Memory B cell (primary cell): ENCODE data around the gene ABCG1.
A peak's percentile ranks its signal among the peaks of the same experiment; 100 is the strongest.

ENCODE experiments used
- ATAC-seq: fragments of 150-1000 bp; cut with Tn5 transposase; 2 replicates; pipeline ENCODE4 v1.10.0; 2021; ENCODE audit warnings: low read depth, mild to moderate bottlenecking, moderate library complexity
- DNase-seq, 2 donors: peaks; one replicate each; pipeline ENCODE4 v3.0.0; 2022; ENCODE audit warnings: low spot score in 2 of 2
- H3K27ac Mint-ChIP-seq: one replicate; pipeline ENCODE4 v1.8.0; 2022; ENCODE audit warnings: mild to moderate bottlenecking, moderate library complexity, mixed read lengths
- H3K27me3 Mint-ChIP-seq: one replicate; pipeline ENCODE4 v1.8.0; 2022; ENCODE audit warnings: mixed read lengths
- H3K36me3 Mint-ChIP-seq: one replicate; pipeline ENCODE4 v1.8.0; 2022; ENCODE audit warnings: mild to moderate bottlenecking, mixed read lengths
- H3K4me1 Mint-ChIP-seq: one replicate; pipeline ENCODE4 v1.8.0; 2022; ENCODE audit warnings: mixed read lengths
- H3K4me3 Mint-ChIP-seq: one replicate; pipeline ENCODE4 v1.8.0; 2022; ENCODE audit warnings: mild to moderate bottlenecking, moderate library complexity, mixed read lengths
- H3K9me3 Mint-ChIP-seq: one replicate; pipeline ENCODE4 v1.8.0; 2022; ENCODE audit warnings: mixed read lengths

Gene ABCG1

GRCh38 chr21:42279888-42280287, 60.9 kb downstream of the ABCG1 start:
- peaks cover 38% of the 10 kb centered on the region for H3K36me3 Mint-ChIP-seq
- H3K4me1 Mint-ChIP-seq: no peaks in the 10 kb centered on the region
- no peak for ATAC-seq
- H3K27ac Mint-ChIP-seq: no peak overlapping the region
- H3K27me3 Mint-ChIP-seq: no peaks in the 10 kb centered on the region
- no peak for DNase-seq
- no peaks in the 10 kb centered on the region for H3K9me3 Mint-ChIP-seq
- H3K4me3 Mint-ChIP-seq: no peak overlapping the region

- Mint-ChIP-seq H3K9me3 (no peaks in the 10 kb centered on the region), H3K4me3 (no peak overlapping the region), H3K27me3 (no peaks in the 10 kb centered on the region), H3K4me1 (peaks cover 1% of the 10 kb centered on the region), H3K36me3 (peaks cover 37% of the 10 kb centered on the region), H3K27ac (no peak overlapping the region)
- no peak for ATAC-seq
- DNase-seq: no peak
These were observed 61.6 kb downstream of the ABCG1 start for GRCh38 chr21:42280356-42281180.

- Mint-ChIP-seq H3K36me3 (peaks cover 35% of the 10 kb centered on the region), H3K27ac (no peak overlapping the region), H3K9me3 (no peaks in the 10 kb centered on the region), H3K27me3 (no peaks in the 10 kb centered on the region), H3K4me1 (peaks cover 8% of the 10 kb centered on the region), H3K4me3 (no peak overlapping the region)
- DNase-seq: no peak
- ATAC-seq: no peak
These were observed 62.3 kb downstream of the ABCG1 start for GRCh38 chr21:42281181-42281680.

GRCh38 chr21:42282021-42282420, 63.1 kb downstream of the ABCG1 start:
- DNase-seq (no peak), ATAC-seq (no peak)
- Mint-ChIP-seq H3K4me3 (no peak overlapping the region), H3K4me1 (peaks cover 16% of the 10 kb centered on the region), H3K27ac (no peak overlapping the region), H3K9me3 (no peaks in the 10 kb centered on the region), H3K36me3 (peaks cover 35% of the 10 kb centered on the region), H3K27me3 (no peaks in the 10 kb centered on the region)

GRCh38 chr21:42282715-42283114, 63.8 kb downstream of the ABCG1 start:
- H3K27me3 Mint-ChIP-seq: no peaks in the 10 kb centered on the region
- H3K9me3 Mint-ChIP-seq: no peaks in the 10 kb centered on the region
- ATAC-seq (no peak), DNase-seq (no peak)
- peaks cover 16% of the 10 kb centered on the region for H3K4me1 Mint-ChIP-seq
- H3K4me3 Mint-ChIP-seq: no peak overlapping the region
- H3K36me3 Mint-ChIP-seq: peaks cover 35% of the 10 kb centered on the region
- no peak overlapping the region for H3K27ac Mint-ChIP-seq

GRCh38 chr21:42285569-42286245, 66.8 kb downstream of the ABCG1 start:
- Mint-ChIP-seq H3K36me3 (peaks cover 36% of the 10 kb centered on the region), H3K27ac (peak overlapping the region; percentile 74), H3K4me3 (peak overlapping the region; percentile 40), H3K9me3 (no peaks in the 10 kb centered on the region), H3K4me1 (peaks cover 16% of the 10 kb centered on the region), H3K27me3 (no peaks in the 10 kb centered on the region)
- no peak for DNase-seq
- ATAC-seq: peak; percentile 62

- H3K27me3 Mint-ChIP-seq: no peaks in the 10 kb centered on the region
- H3K9me3 Mint-ChIP-seq: no peaks in the 10 kb centered on the region
- peaks cover 16% of the 10 kb centered on the region for H3K4me1 Mint-ChIP-seq
- peak in 1 of 2 donors; percentile 20 for DNase-seq
- no peak overlapping the region for H3K27ac Mint-ChIP-seq
- peaks cover 35% of the 10 kb centered on the region for H3K36me3 Mint-ChIP-seq
- H3K4me3 Mint-ChIP-seq: peak overlapping the region; percentile 40
- ATAC-seq: peak; percentile 80
These were observed 67.5 kb downstream of the ABCG1 start for GRCh38 chr21:42286416-42286815.

- ATAC-seq: no peak
- H3K4me3 Mint-ChIP-seq: no peak overlapping the region
- peaks cover 29% of the 10 kb centered on the region for H3K36me3 Mint-ChIP-seq
- no peaks in the 10 kb centered on the region for H3K27me3 Mint-ChIP-seq
- no peak for DNase-seq
- H3K27ac Mint-ChIP-seq: no peak overlapping the region
- H3K9me3 Mint-ChIP-seq: no peaks in the 10 kb centered on the region
- peaks cover 16% of the 10 kb centered on the region for H3K4me1 Mint-ChIP-seq
These were observed 68.5 kb downstream of the ABCG1 start for GRCh38 chr21:42287193-42288083.

- Mint-ChIP-seq H3K27ac (no peak overlapping the region), H3K4me3 (no peak overlapping the region), H3K4me1 (peaks cover 16% of the 10 kb centered on the region), H3K36me3 (peaks cover 23% of the 10 kb centered on the region), H3K9me3 (no peaks in the 10 kb centered on the region), H3K27me3 (no peaks in the 10 kb centered on the region)
- ATAC-seq (no peak), DNase-seq (no peak)
These were observed 70.0 kb downstream of the ABCG1 start for GRCh38 chr21:42288962-42289361.

GRCh38 chr21:42289926-42290325, 71.0 kb downstream of the ABCG1 start:
- Mint-ChIP-seq H3K4me3 (no peak overlapping the region), H3K27ac (no peak overlapping the region), H3K36me3 (peaks cover 27% of the 10 kb centered on the region), H3K9me3 (no peaks in the 10 kb centered on the region), H3K27me3 (no peaks in the 10 kb centered on the region), H3K4me1 (peaks cover 16% of the 10 kb centered on the region)
- DNase-seq: no peak
- no peak for ATAC-seq

- Mint-ChIP-seq H3K4me1 (peaks cover 16% of the 10 kb centered on the region), H3K9me3 (no peaks in the 10 kb centered on the region), H3K36me3 (peaks cover 29% of the 10 kb centered on the region), H3K27me3 (no peaks in the 10 kb centered on the region), H3K27ac (no peak overlapping the region), H3K4me3 (no peak overlapping the region)
- no peak for DNase-seq
- ATAC-seq: no peak
These were observed 71.6 kb downstream of the ABCG1 start for GRCh38 chr21:42290505-42290904.

- ATAC-seq (no peak), DNase-seq (no peak)
- H3K27me3 Mint-ChIP-seq: no peaks in the 10 kb centered on the region
- no peaks in the 10 kb centered on the region for H3K9me3 Mint-ChIP-seq
- H3K36me3 Mint-ChIP-seq: peaks cover 36% of the 10 kb centered on the region
- H3K27ac Mint-ChIP-seq: no peak overlapping the region
- peaks cover 9% of the 10 kb centered on the region for H3K4me1 Mint-ChIP-seq
- no peak overlapping the region for H3K4me3 Mint-ChIP-seq
These were observed 72.2 kb downstream of the ABCG1 start for GRCh38 chr21:42291003-42291750.
